PFSK-1 (cell line): ENCODE measurements around the gene CERS2.

Experiments used
- POLR2AphosphoS5 ChIP-seq: IDR thresholded peaks from 2 replicates; pipeline ENCODE4 v1.6.1; 2012; ENCODE audit warnings: low read depth, mild to moderate bottlenecking, control low read depth, low read length, moderate library complexity
- REST ChIP-seq, 2 experiments: IDR thresholded peaks; 2 replicates each; pipeline versions ENCODE4 v1.6.1 to v1.8.0; 2011 to 2012; ENCODE audit warnings: low read depth in 2 of 2, low read length in 2 of 2, control low read depth in 1 of 2, inconsistent platforms in 1 of 2, mild to moderate bottlenecking in 1 of 2, moderate library complexity in 1 of 2; ENCODE audit not compliant: insufficient read depth in 1 of 2
- SIN3A ChIP-seq: IDR thresholded peaks from 2 replicates; pipeline ENCODE4 v1.6.1; 2012; ENCODE audit warnings: mild to moderate bottlenecking, low read length, moderate library complexity, borderline replicate concordance; ENCODE audit not compliant: insufficient read depth
- TAF1 ChIP-seq: IDR thresholded peaks from 2 replicates; pipeline ENCODE4 v1.6.1; 2012; ENCODE audit warnings: low read length, control low read depth, borderline replicate concordance; ENCODE audit not compliant: insufficient read depth

- TF ChIP-seq POLR2AphosphoS5: no peak
- TF ChIP-seq TAF1: no peak
- no peak for TF ChIP-seq REST (IDR thresholded peaks at IDR 0.05; ENCODE audit: insufficient read depth in 1 of 2, low read depth in 2 of 2, low read length in 2 of 2)
- TF ChIP-seq SIN3A: no peak
Observed at GRCh38 chr1:150917387-150917786, 57.2 kb downstream of the CERS2 start.
